HG02884 (cell line): Measurements from ENCODE around the gene STX7.
A peak's percentile ranks its signal among the peaks of the same experiment; 100 is the strongest.

ENCODE experiments used
- ATAC-seq: cut with Tn5 transposase; IDR thresholded peaks from one replicate; pipeline ENCODE4 v1.9.1; 2021; ENCODE audit warnings: mild to moderate bottlenecking, moderate library complexity; ENCODE audit not compliant: unreplicated experiment

The STX7 gene

DNA sequence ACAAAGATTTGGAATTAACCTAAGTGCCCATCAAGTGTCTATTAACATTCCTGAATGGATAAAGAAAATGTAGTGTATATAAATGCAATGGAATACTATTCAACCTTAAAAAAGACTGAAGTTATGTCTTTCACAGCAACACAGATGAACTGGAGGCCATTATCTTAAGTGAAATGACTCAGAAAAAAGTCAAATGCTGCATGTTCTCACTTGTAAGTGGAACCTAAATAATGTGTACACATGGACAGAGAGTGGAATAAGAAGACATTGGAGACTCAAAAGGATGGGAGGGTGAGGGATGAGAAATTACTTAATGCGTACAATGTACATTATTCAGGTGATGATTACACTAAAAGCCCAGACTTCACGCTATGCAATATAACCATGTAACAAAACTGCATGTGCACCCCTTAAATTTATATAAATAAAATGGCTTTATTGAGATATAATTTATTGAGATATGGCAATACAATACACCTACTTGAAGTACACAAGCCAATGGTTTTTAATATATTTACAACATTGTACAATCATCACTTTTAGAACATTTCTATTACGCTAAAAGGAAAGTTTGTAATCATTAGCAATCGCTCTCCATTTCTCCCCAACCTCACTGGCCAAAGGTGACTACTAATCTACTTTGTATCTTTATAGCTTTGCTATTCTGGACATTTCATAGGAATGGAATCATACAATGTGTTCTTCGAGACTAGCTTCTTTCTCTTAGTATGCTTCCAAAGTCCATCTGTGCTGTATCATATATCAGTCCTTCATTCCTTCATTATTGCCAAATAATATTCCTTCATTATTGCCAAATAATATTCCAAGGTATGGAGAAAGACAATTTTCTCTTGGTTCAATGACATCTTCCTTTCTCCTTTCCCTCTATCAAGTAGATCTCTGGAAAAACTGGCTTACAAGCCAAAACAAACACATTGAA is 5.8 kb downstream of the STX7 start:
- ATAC-seq: no peak

DNA sequence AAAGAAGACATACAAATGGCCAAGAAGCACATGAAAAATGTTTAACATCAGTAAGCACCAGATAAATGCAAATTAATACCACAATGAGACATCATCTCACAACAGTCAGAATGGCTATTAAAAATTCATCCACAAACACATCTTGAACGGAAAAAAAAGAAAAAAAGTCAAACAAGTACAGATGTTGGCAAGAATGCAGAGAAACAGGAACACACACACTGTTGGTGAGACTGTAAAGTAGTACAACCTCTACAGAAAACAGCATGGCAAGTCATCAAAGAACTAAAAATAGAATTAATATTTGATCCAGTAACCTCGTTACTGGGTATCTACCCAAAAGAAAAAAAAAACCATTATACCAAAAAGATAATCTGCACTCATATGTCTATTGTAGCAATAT is 6.5 kb downstream of the STX7 start:
- ATAC-seq: no peak

DNA sequence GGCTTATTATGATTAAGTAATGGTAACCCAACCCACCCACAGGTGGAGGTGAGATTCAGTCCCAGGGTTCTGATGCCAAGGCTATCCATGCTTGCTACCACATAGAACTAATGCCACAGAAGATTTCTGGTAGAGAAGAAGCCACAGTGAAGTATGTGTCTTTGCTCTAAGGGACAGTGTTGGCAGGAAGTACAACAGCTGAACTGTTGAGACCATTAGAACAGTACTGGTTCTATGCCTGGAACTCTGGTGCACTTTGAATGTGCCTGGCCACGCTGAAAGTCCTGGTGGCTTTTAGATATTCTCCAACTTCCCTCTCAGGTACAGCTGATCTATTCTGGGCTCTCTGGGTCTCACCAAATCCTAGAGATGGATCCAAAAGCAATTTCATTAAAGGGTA is 7.8 kb downstream of the STX7 start:
- no peak for ATAC-seq

DNA sequence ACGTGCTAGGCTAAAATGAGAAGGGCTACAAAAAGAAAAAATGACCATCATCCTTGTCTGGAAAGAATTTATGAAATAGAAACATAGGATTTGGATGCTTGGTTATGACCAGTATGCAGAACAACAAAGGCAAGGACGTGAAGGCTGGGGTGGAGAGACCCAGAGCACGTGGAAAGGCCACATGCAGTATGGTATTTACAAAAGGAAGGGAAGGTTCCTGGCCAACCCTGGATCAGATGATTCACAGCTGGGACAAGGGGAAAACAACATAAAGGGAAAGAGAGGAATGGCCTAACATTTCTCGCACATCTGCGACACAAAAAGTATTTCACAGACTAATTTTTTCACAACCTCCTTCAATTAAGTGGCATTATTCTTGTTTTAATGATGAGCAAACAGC is 8.2 kb downstream of the STX7 start:
- ATAC-seq: no peak

DNA sequence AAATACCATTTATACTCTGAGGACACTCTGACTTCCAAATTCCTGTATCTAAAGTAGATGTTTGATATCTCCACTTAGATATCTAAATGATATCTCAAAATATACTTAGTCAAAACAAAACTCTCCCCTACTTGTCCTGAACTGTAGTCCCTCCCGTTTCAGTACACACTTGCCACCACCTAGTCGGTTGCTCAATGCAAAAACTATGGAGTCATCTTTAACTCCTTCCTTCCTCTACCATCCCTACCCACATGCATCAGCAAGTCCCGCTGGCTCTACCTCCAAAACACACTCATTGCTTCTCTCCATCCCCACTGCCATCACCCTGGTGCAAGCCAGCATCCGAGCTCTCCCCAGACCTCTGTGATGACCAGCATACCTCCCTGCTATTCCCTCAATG is 13.2 kb downstream of the STX7 start:
- no peak for ATAC-seq

DNA sequence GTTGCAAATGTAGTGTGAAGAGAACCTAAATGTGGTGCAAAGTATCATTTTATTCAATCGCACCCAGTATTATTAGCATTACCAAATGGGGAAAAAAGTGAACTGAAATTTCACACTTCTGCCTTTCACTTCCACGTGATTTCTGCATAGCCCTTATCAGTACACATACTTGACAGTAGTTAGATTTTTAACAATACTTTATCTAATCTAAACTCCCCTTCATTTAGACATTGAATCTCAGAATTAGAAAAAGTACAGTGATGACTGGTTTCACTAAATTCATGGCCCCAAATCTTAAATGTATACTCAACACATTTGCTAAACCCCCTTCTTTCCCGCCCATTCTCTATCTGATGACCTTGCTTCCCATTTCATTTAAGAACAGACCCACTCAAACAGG is 14.3 kb downstream of the STX7 start:
- ATAC-seq: peak; percentile 39

DNA sequence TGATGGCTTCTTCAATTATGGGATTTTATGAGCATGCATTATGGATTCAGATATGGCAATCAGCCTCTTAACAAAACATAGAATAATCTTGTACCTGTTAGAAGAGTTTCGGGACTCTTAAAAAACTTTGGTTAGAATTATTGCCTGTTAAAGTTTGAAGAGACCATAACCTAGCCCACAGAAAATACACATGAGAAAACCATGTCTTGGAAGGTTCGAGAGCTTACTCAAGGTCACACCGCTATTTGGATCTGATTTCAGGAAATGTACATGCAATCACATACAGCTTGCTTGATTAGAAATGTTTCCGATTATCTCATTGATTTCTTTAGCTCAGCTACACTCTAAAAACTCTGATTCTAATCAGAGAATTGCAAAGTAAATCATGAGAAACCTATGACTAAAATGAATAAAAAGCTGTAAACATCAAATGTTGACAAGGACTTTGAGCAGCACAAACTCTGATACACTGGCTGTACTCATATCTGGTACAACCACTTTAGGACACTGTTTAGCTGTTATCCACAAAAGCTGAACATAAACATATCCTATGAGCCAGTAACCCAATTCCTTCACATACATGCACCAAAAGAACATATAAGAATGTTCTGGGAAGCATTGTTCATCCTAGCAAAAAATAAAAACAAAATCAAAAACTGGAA is 16.3 kb downstream of the STX7 start:
- no peak for ATAC-seq

DNA sequence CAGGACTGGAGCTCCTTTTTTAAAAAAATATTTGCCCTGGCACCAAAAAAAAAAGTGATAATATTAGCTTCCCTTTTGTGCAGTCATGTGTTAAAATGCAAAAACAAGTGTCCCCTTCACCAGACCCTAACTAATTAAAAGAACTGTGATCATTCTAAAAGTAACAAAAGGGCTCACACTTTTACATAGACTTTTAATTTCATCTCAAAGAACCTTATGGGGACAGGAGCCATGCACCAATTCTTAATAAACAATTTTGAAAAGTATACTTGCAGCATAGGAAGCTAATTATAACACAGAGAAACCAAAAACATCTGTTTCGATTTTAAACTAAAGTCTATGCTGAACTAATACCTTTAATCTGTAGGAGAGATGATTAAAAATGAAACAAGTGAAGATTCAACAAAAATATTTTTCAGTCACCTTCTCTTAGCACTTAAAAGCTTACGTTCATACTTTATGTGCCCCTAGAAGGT is 17.3 kb downstream of the STX7 start:
- peak; percentile 40 for ATAC-seq

DNA sequence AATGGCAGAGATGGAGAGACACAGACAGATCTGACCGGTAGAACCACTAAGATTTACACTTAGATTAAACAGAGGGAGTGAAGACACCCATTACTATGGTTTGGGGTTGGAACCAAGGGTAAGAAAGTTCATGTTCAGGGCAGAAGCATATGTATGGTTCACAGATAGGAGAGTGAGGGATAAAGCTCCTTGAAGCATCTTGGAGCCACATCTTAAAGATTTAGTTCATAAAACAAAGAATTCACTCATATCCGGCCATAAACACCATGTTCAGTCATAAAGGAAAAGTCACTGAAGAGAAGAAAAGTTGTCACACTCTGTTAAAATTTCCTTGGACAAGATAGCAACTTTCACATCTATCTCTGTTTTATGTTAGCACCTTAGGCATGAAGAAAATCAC is 18.0 kb downstream of the STX7 start:
- ATAC-seq: no peak

DNA sequence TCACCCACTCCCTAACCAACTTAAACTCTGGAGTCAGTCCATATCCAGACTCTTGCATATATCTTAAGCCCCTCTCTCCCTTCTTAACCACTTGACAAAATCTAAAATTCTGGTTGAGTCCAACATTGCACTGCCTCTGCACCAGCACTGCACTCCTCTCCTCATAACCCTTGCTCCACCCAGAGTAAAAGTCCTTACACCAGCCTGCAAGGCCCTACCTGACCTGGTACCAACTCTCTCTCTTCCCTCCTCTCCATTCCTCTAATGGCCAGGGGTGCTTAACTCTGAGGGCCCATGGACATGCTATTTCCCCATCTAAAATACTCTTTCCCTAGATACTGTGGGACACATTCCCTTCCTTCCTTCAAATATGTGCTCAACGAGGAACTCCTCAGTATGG is 21.0 kb downstream of the STX7 start:
- ATAC-seq: no peak

DNA sequence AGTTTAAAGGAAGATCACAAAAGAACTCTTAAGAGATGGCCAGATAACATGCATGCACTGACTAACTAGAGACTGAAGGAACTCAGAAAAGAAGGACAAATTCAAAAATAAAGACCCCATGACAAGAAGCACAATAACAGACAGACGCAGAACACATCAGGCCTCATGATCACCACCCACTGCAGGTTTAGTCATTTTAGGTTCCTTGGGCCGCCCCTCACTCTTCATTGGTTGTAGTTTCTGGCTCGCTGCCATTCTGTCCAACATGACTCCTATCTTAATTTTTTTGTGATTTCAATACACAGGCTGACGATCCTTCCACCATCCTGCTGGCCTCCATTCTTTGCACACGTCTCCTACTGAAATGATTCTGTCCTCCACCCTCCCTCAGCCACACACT is 21.6 kb downstream of the STX7 start:
- no peak for ATAC-seq

DNA sequence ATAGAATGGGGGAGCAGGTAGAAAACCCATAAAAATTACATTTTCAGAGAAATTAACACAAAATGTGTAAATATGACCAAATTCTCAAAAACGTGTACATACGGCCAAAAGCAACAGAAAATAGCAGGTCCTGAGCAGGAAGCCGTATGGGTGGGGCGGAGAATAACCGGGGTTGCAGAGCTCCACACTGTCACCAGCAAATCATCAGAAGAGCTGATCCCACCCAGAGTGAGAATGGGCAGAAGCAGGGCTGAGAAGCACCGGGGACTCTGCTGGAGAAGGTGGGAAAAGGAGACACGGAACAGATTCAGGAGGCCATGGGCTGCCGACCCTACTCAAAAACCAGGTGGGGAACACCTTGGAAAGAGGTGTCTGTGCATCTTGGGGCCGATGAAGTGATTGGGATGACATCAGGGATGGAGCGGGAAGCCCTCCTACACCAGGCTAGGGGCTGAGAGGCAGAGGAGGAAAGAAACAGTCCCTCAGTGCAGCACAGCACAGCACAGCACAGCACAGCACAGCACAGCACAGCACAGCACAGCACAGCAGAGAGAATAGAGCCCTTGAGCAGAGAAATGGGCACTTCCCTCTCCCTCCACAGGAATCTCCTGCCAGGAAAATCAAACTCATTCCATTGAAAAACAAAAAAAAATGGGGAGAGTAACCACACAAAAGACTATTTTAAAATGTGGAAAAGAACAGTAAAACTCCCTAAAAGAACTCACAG is 22.3 kb downstream of the STX7 start:
- ATAC-seq: peak; percentile 40

DNA sequence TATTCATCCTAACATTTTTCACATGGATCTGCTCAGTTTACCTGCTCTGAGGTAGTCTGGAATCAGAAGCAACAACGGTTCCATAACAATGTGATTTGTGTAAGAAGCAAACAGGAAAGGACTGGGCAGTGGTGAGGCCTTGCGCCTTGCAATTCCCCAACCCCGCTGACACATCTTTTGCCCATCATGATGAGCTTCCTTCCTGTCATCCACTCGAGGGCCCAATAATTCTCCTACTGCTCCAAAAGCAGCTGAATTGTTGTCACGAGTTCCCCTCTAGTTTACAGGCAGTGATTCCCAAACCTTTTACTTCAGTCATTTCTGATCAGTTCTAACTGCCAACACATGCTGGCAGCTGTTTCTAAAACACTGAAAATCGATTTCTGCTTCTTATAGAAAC is 22.9 kb downstream of the STX7 start:
- ATAC-seq: no peak

DNA sequence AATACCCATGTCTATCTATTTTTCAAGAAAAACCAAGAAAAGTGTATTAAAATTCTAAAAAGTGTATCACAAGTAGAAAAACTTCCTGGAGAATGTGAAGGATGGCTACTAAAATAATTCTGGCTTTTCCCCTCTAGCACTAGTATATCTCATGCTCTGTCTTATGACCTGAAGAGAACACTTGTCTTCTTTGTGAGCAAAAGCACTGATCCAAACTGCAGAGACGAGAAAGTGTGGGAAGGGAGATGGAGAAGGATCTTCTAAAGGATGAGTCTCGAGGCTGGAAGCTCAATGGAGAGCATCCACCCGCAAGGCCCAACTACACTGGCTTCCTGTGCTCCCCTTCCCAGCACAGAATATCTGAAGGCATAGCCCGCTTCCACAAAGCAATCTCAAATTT is 23.5 kb downstream of the STX7 start:
- no peak for ATAC-seq

DNA sequence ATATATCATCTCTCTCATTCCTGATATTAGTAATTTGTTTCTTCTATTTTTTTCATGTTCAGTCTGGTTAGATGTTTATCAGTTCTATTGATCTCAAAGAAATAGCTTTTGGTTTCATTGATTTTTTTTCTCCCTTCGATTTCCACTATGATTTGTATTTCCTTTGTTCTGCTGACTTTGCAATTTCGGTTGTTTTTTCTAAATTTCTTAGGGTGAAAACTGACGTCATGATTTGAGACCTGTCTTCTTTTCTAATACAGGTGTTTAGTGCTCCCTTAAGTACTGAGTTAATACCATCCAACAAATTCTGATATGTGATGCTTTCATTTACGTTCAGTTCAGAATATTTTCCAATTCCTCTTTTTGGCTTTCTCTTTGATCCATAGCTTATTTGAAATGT is 25.2 kb downstream of the STX7 start:
- no peak for ATAC-seq

DNA sequence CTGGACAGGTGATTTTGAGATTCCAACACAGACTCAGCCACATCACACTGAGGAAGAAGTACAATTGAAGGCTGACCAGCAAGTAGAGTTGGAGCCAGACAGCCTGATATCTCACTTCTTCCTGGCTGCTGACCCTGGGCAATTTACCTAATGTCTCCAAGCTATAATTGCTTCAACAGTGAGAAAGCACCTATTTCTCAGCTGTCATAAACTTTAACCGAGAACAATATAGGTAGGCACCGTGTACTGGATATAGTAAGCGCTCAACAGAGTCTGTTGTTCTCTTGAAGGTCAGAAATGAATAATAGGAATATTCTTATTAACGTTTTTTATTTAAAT is 28.3 kb downstream of the STX7 start:
- ATAC-seq: no peak

DNA sequence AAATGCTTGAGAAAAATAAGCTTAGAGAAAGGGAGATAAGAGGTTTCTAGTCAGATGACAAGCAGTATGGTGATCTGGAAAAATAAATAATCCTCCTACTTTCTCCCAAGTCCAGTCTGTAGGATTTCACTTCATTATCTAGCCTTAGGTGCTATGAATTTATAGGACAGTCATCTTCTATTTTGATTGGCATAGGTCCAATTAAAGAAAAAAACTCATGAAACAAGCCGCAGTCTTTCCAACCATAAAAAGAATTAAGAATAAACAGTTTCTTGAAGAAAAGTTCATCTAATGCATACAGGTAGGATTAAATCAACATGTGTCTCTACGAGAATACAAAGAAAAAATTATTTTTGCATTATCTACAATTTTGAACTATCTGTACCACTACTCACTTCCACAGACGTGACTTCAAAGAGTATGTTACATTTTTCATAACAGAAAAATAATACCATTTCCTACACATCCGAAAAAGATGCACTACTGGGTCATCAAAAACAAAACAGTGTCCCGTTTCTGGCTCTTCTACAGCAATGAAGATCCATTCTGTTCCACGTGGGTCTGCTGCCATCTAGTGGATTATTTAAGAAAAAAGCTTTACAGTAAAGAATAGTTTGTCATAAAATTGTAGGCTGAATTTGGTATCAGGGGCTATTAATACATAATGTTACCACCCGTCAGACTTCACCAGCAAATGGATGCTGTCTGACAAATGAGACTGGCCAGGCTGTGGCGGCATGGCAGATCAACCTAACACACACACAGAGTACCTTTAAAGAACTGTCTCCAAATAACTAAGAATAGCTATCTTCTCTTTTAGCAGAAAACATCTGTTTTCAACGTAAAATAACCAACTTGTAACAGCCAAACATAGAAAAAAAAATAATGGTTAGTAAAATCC is 28.9 kb downstream of the STX7 start:
- ATAC-seq: peak; percentile 62

DNA sequence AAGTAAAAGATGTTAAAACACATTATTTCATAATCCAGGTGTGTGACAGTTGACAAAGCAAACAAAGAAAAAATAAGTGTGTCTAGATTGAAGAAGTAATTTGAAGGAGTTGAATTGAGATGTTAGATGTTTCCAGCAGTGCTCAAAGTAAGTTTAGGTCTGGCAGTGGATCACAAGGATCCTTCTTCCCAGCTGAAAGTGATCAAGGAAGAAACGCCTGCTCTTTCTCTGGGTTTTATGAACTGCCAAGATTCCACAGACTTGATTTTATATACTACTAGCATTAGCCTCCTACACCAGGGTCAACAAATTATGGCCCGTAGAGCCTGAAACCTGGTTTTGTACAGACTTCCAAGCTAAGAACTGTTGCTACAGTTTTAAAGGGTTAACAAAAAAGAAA is 30.3 kb downstream of the STX7 start:
- no peak for ATAC-seq

DNA sequence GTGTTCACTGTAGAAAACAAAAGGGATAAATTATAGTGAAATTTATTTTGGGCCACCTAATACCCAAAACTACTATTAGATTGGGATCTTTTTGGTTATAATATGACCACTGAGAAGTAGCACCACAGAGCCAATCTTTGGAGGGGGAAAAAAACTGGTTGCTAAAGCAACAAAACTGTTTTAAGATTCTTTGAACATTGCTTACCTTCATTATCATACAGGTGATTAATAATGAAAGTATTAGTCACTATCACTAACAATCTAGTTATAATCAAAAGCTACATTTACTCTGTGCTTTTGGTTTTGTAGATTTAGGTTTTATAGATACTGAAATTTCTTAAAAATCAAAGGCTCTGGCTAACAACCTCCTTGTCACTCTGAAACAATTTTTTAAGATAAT is 31.7 kb downstream of the STX7 start:
- no peak for ATAC-seq

DNA sequence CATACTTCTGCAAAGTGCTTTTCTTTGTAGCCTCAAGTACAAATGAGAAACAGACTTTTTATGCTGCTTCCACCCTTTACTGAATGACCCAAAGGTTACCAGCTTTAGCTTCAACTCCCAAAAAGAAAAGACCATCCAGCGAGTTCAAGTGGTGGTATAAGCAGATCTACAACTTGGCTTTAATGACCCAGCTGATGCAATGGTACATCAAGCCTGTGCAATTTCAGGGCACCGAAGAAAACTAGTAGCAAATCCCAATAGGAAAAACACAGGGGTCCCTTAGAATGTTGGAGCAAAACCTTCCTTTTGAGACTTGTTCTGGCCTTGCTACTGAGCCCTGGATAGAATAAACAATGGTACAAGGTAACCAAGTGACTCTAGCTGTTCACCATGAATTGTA is 33.8 kb downstream of the STX7 start:
- no peak for ATAC-seq

DNA sequence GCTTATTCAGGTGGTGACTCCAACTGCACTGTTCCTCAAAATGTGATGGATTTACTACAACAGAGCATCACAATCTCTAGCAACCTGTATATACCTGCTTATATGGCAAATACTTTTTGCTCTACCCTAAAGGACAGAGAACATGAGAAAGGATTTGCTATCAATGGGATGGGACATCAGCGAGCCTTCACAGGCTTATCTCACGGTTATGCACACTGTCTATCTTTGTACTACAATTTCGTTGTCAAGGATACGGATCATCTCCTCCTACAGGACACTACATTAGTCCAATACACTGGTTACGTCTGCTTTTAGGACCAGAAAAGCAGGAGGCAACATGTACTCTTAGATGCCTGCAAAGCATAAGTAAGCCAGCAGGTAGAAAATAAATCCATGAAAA is 34.2 kb downstream of the STX7 start:
- ATAC-seq: no peak
